ENCODE data around the gene RALGPS1. TPM values are rescaled to one million over a fixed set of nuclear protein-coding genes. Genes with fewer than 3 reads are reported as not detected.

Gene RALGPS1
- total and polyA plus RNA-seq, 2 of the 8 experiments (the other 6 are each of a cell fraction or from before 2014, with no cell fraction given): 20.0 to 23.5 TPM

GRCh38 chr9:127140842-127141675 is 226.5 kb downstream of the RALGPS1 start:
- Histone ChIP-seq H2BK5ac (ENCODE audit: low read depth, low read length) (no peak overlapping the region), H3K23me2 (ENCODE audit: low read depth, low read length) (no peaks in the 10 kb centered on the region), H3K36me3 (ENCODE audit: control insufficient read depth in 2 of 4, insufficient read depth in 4 of 4, low read length in 3 of 4) (no peaks in the 10 kb centered on the region), H3K56ac (replicated peaks; ENCODE audit: insufficient read length, low read depth, low read length) (no peak overlapping the region), H2BK12ac (ENCODE audit: low read depth, low read length) (no peak overlapping the region), H3K79me1 (ENCODE audit: low read depth, low read length) (no peaks in the 10 kb centered on the region), H4K20me1 (replicated peaks in 1 of 2; ENCODE audit: control insufficient read depth in 1 of 2, insufficient read depth in 2 of 2, low read length in 2 of 2) (no peaks in the 10 kb centered on the region), H2BK120ac (replicated peaks; ENCODE audit: low read depth, low read length) (no peak overlapping the region), H3K4me3 (ENCODE audit: extremely low read depth in 1 of 4, insufficient read depth in 2 of 4, low read depth in 3 of 4, low read length in 4 of 4) (no peak overlapping the region), H4K8ac (ENCODE audit: extremely low read depth, insufficient read depth, low read length) (no peak overlapping the region), H2AFZ (ENCODE audit: low read length) (no peak overlapping the region), H2BK20ac (ENCODE audit: low read length) (no peak overlapping the region), H2AK5ac (ENCODE audit: low read depth, low read length) (no peak overlapping the region), H3K4me1 (replicated peaks in 1 of 4; ENCODE audit: control insufficient read depth in 3 of 4, insufficient read depth in 4 of 4, low read length in 3 of 4) (peaks cover 0 to 8% (median 6%) of the 10 kb centered on the region in 4 experiments; a peak in 5 of 7 replicates), H3K27me3 (replicated peaks in 1 of 4; ENCODE audit: control insufficient read depth in 3 of 4, extremely low read depth in 1 of 4, insufficient read depth in 3 of 4, low read length in 3 of 4) (no peaks in the 10 kb centered on the region), H3K4me2 (ENCODE audit: insufficient read depth in 1 of 2, low read depth in 2 of 2, low read length in 2 of 2) (no peak overlapping the region), H3K4ac (replicated peaks; ENCODE audit: insufficient read length, low read depth, low read length) (no peak overlapping the region), H4K91ac (replicated peaks; ENCODE audit: insufficient read length, low read length) (no peak overlapping the region), H3K9ac (replicated peaks in 1 of 4; ENCODE audit: extremely low read depth in 1 of 4, low read depth in 3 of 4, low read length in 3 of 4) (no peak overlapping the region), H3K79me2 (ENCODE audit: control insufficient read depth in 1 of 2, insufficient read depth in 2 of 2, low read length in 2 of 2) (no peaks in the 10 kb centered on the region), H3K14ac (ENCODE audit: insufficient read length) (no peak overlapping the region), H3K23ac (ENCODE audit: insufficient read length) (no peak overlapping the region), H3K27ac (ENCODE audit: low read depth, low read length) (no peak overlapping the region), H4K5ac (ENCODE audit: insufficient read length, low read depth, low read length) (no peak overlapping the region), H3K18ac (ENCODE audit: extremely low read depth, low read length) (no peak overlapping the region), H2BK15ac (ENCODE audit: low read length) (no peak overlapping the region), H3K9me3 (ENCODE audit: insufficient read depth in 2 of 2, low read depth in 1 of 2, low read length in 1 of 2) (no peaks in the 10 kb centered on the region)
- TF ChIP-seq MAX (IDR thresholded peaks at IDR 0.05): no peak
- TF ChIP-seq NANOG (IDR thresholded peaks at IDR 0.05; ENCODE audit: insufficient read depth, low read depth, low read length, poor library complexity, severe bottlenecking): no peak
- TF ChIP-seq KDM4A (IDR thresholded peaks at IDR 0.05; ENCODE audit: low read depth, low read length, severe bottlenecking): no peak
- TF ChIP-seq TAF1 (IDR thresholded peaks at IDR 0.05; ENCODE audit: low read depth, low read length): no peak
- no peak for TF ChIP-seq BRCA1 (IDR thresholded peaks at IDR 0.05; ENCODE audit: low read depth, low read length)
- TF ChIP-seq HDAC2 (IDR thresholded peaks at IDR 0.05; ENCODE audit: borderline replicate concordance in 1 of 2, low read depth in 2 of 2, low read length in 2 of 2): no peak
- TF ChIP-seq EZH2 (IDR thresholded peaks at IDR 0.05; ENCODE audit: low read depth, low read length, severe bottlenecking): no peak
- no peak for TF ChIP-seq CHD1 (IDR thresholded peaks at IDR 0.05; ENCODE audit: low read depth, low read length)
- no peak for TF ChIP-seq SRF (IDR thresholded peaks at IDR 0.05; ENCODE audit: low read depth, low read length)
- no peak for TF ChIP-seq SIRT6 (IDR thresholded peaks at IDR 0.05; ENCODE audit: low read length)
- 92% methylated on average over 9 of the region's 9 CpGs; no CpG with 5 or more reads in 1 of the 2 experiments for WGBS, 2 experiments (ENCODE audit: extremely low coverage in 1 of 2, insufficient coverage in 1 of 2, insufficient read length in 1 of 2, insufficient replicate concordance in 2 of 2, low coverage in 1 of 2, low lambda C conversion rate in 2 of 2, missing lambda C conversion rate in 1 of 2)
- CTCF ChIA-PET (ENCODE audit: partially characterized antibody): no interaction called here
- FAIRE-seq (no peak), DNase-seq (ENCODE audit: low read depth in 1 of 2, low spot score in 2 of 2) (peak in 1 of 2 experiments; percentile 39)
- POLR2A ChIA-PET (ENCODE audit: partially characterized antibody): interaction anchor here (2.4 kb wide), 1 partner anchor 12 kb away, joined by 10 read pairs; no protein-coding TSS in a partner anchor

Data from H1 (cell line).